ENCODE results near the gene ZNRF2. TPM values are rescaled to one million over a fixed set of nuclear protein-coding genes. Genes with fewer than 3 reads are reported as not detected.
A peak's percentile ranks its signal among the peaks of the same experiment; 100 is the strongest.

The ZNRF2 gene
- total RNA-seq, 1 experiment from 2014 or later = 9.8 TPM

GRCh38 chr7:30273552-30273951 is 10.8 kb upstream of the ZNRF2 start:
- Mint-ChIP-seq H3K9me3 (ENCODE audit: unreplicated experiment) (no peaks in the 10 kb centered on the region), H3K27me3 (ENCODE audit: insufficient read depth, unreplicated experiment) (no peaks in the 10 kb centered on the region), H3K4me3 (ENCODE audit: unreplicated experiment) (no peak overlapping the region), H3K4me1 (ENCODE audit: insufficient read depth, unreplicated experiment) (peaks cover 4% of the 10 kb centered on the region), H3K36me3 (ENCODE audit: insufficient read depth, unreplicated experiment) (peaks cover 5% of the 10 kb centered on the region), H3K27ac (ENCODE audit: low read depth, unreplicated experiment) (no peak overlapping the region)
- TF ChIP-seq, protein P1, sequence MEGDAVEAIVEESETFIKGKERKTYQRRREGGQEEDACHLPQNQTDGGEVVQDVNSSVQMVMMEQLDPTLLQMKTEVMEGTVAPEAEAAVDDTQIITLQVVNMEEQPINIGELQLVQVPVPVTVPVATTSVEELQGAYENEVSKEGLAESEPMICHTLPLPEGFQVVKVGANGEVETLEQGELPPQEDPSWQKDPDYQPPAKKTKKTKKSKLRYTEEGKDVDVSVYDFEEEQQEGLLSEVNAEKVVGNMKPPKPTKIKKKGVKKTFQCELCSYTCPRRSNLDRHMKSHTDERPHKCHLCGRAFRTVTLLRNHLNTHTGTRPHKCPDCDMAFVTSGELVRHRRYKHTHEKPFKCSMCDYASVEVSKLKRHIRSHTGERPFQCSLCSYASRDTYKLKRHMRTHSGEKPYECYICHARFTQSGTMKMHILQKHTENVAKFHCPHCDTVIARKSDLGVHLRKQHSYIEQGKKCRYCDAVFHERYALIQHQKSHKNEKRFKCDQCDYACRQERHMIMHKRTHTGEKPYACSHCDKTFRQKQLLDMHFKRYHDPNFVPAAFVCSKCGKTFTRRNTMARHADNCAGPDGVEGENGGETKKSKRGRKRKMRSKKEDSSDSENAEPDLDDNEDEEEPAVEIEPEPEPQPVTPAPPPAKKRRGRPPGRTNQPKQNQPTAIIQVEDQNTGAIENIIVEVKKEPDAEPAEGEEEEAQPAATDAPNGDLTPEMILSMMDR (IDR thresholded peaks at IDR 0.05; ENCODE audit: unreplicated experiment) = no peak
- ChIA-PET CTCF (interaction anchor here (0.5 to 3.6 kb wide), 7 partner anchors 9 to 685 kb away, joined by 3 to 38 read pairs (median 5); no protein-coding TSS in a partner anchor), POLR2A (interaction anchor here (0.6 to 1.1 kb wide), 3 partner anchors 104 to 187 kb away, joined by 3 to 5 read pairs (median 3); no protein-coding TSS in a partner anchor)
- no TSS peak for BruUV-seq (replicated peaks)
- intact Hi-C loops (cut with micrococcal nuclease) = no loop called here
- DNase-seq (ENCODE audit: unreplicated experiment) = no peak

DNA sequence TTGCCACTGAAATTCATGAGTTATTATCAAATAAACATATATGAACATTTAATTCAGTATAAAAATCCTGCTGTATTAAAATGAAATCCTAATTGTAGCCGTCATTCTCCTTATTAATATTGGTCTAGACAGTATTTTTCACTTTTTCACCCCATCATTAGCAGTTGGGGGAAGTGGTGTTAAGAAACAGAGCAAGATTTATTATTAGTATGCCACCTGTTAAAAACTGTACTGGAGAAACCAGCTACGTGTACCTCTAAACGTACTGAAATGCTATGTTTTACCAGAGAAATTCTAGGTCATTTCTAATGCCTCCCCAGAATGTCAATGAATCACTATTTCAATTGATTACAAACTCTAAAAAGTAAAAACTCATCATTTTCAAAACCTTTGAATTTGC is 9.8 kb upstream of the ZNRF2 start:
- CTCF ChIA-PET = interaction anchor here (0.7 to 5.3 kb wide), 10 partner anchors 10 to 444 kb away, joined by 3 to 64 read pairs (median 3); no protein-coding TSS in a partner anchor
- no peak overlapping the region for H3K27ac Mint-ChIP-seq (ENCODE audit: low read depth, unreplicated experiment)

GRCh38 chr7:30276203-30276900 is 8.0 kb upstream of the ZNRF2 start:
- peaks cover 5% of the 10 kb centered on the region for H3K36me3 Mint-ChIP-seq (ENCODE audit: insufficient read depth, unreplicated experiment)
- no TSS peak for BruUV-seq (replicated peaks)
- ChIA-PET POLR2A (interaction anchor here (0.8 to 1.2 kb wide), 4 partner anchors 110 to 695 kb away, joined by 3 to 4 read pairs (median 3); no protein-coding TSS in a partner anchor), CTCF (interaction anchor here (0.5 to 5.3 kb wide), 44 partner anchors 8 to 569 kb away, joined by 3 to 64 read pairs (median 4); partner anchors contain the start of gene ZNRF2)
- no peak overlapping the region for H3K27ac Mint-ChIP-seq (ENCODE audit: low read depth, unreplicated experiment)
- intact Hi-C loops (cut with micrococcal nuclease) = loop anchor here (1.0 to 2.0 kb wide), 4 partner anchors 112 to 464 kb away; no protein-coding TSS in a partner anchor
- no peak overlapping the region for H3K4me3 Mint-ChIP-seq (ENCODE audit: unreplicated experiment)
- H3K4me1 Mint-ChIP-seq (ENCODE audit: insufficient read depth, unreplicated experiment) = peaks cover 6% of the 10 kb centered on the region
- no peaks in the 10 kb centered on the region for H3K27me3 Mint-ChIP-seq (ENCODE audit: insufficient read depth, unreplicated experiment)
- H3K9me3 Mint-ChIP-seq (ENCODE audit: unreplicated experiment) = no peaks in the 10 kb centered on the region
- TF ChIP-seq, protein P1 (IDR thresholded peaks at IDR 0.05; ENCODE audit: unreplicated experiment) = peak; percentile 76
- peak; percentile 63 for DNase-seq (ENCODE audit: unreplicated experiment)

More for the DNA sequence above, 9.8 kb upstream of the ZNRF2 start:
- Mint-ChIP-seq H3K36me3 (ENCODE audit: insufficient read depth, unreplicated experiment) (peaks cover 5% of the 10 kb centered on the region), H3K4me1 (ENCODE audit: insufficient read depth, unreplicated experiment) (peaks cover 6% of the 10 kb centered on the region), H3K27me3 (ENCODE audit: insufficient read depth, unreplicated experiment) (no peaks in the 10 kb centered on the region), H3K4me3 (ENCODE audit: unreplicated experiment) (no peak overlapping the region), H3K9me3 (ENCODE audit: unreplicated experiment) (no peaks in the 10 kb centered on the region)
- no TSS peak for BruUV-seq (replicated peaks)
- intact Hi-C loops (cut with micrococcal nuclease) = no loop called here
- TF ChIP-seq, protein P1 (IDR thresholded peaks at IDR 0.05; ENCODE audit: unreplicated experiment) = no peak
- POLR2A ChIA-PET = no interaction called here
- no peak for DNase-seq (ENCODE audit: unreplicated experiment)

GRCh38 chr7:30278376-30278775 is 6.0 kb upstream of the ZNRF2 start:
- no TSS peak for BruUV-seq (replicated peaks)
- Mint-ChIP-seq H3K9me3 (ENCODE audit: unreplicated experiment) (no peaks in the 10 kb centered on the region), H3K4me3 (ENCODE audit: unreplicated experiment) (no peak overlapping the region), H3K27me3 (ENCODE audit: insufficient read depth, unreplicated experiment) (no peaks in the 10 kb centered on the region), H3K27ac (ENCODE audit: low read depth, unreplicated experiment) (no peak overlapping the region), H3K36me3 (ENCODE audit: insufficient read depth, unreplicated experiment) (no peaks in the 10 kb centered on the region), H3K4me1 (ENCODE audit: insufficient read depth, unreplicated experiment) (peaks cover 6% of the 10 kb centered on the region)
- POLR2A ChIA-PET = interaction anchor here (0.7 to 1.0 kb wide), 2 partner anchors 15 to 285 kb away, joined by 3 read pairs; no protein-coding TSS in a partner anchor
- intact Hi-C loops (cut with micrococcal nuclease) = no loop called here
- CTCF ChIA-PET = interaction anchor here (0.5 to 5.3 kb wide), 18 partner anchors 9 to 301 kb away, joined by 3 to 64 read pairs (median 4); no protein-coding TSS in a partner anchor
- TF ChIP-seq, protein P1 (IDR thresholded peaks at IDR 0.05; ENCODE audit: unreplicated experiment) = no peak
- DNase-seq (ENCODE audit: unreplicated experiment) = no peak
